ENCODE measurements around the gene ABHD15.

DNA sequence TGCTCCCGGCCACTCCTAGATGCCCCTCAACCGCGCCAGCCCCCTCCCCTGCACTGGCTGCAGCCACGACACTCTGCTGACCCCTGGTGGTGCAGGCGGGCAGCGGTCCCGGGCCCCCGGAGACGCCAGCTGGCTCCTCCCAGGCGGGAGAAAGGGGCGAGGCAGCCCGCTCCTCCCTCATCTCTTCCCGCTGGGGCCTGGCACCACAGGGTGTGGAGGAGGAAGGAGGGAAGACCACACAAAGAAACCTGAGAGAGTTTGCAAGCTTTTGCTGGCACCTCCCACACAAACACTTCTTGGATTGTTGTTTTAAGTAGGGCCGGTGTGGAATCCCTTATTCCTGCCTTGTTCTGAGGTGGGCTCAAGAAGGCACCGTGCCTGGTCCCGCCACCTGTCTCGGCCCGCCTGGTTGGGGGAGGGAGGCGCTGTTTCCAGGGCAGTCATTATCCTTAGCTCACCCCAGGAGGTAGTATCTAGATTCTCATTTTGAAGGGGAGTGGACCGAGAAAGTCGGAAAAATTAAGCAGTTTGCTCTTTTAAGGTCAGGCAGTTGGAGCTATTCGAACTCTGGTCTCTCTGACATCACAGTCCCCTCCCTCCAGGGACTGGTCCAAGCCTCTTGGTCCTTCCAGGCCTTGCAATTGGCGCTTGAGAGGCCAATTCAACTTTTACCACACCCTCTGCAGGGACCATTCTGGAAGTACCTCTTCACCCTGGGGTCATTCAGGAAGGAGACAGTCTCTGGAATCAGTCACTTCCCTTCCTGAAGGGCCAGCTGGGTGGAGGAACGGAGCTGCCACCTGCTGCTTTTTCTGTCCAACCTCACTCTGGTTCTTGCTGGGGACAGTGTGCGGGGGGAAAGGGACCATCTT is 25.1 kb upstream of the ABHD15 start:
- TF ChIP-seq, protein P1, sequence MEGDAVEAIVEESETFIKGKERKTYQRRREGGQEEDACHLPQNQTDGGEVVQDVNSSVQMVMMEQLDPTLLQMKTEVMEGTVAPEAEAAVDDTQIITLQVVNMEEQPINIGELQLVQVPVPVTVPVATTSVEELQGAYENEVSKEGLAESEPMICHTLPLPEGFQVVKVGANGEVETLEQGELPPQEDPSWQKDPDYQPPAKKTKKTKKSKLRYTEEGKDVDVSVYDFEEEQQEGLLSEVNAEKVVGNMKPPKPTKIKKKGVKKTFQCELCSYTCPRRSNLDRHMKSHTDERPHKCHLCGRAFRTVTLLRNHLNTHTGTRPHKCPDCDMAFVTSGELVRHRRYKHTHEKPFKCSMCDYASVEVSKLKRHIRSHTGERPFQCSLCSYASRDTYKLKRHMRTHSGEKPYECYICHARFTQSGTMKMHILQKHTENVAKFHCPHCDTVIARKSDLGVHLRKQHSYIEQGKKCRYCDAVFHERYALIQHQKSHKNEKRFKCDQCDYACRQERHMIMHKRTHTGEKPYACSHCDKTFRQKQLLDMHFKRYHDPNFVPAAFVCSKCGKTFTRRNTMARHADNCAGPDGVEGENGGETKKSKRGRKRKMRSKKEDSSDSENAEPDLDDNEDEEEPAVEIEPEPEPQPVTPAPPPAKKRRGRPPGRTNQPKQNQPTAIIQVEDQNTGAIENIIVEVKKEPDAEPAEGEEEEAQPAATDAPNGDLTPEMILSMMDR (IDR thresholded peaks at IDR 0.05), result peak; percentile 93 to 97 (median 96)
- peak in 2 of 3 donors; percentile 34 to 37 for TF ChIP-seq POLR2A (IDR thresholded peaks at IDR 0.05)
